A673 (cell line): ENCODE measurements around the gene WSCD2.

Experiments
- EZH2 ChIP-seq: fragments of 200-600 bp; sonication (generic); IDR thresholded peaks from 2 replicates; pipeline ENCODE4 v1.6.1; 2017; ENCODE audit warnings: borderline replicate concordance, low read depth, mild to moderate bottlenecking, mixed read lengths, antibody characterized with exemption, low read length; ENCODE audit not compliant: poor library complexity, severe bottlenecking
- TF ChIP-seq, protein P1 (sequence below): fragments of 300-800, 200-600 bp; sonication (generic); conservative IDR thresholded peaks from 2 replicates; pipeline ENCODE4 v1.5.1; 2017; ENCODE audit warnings: low read depth, mild to moderate bottlenecking, antibody characterized with exemption, low read length, moderate library complexity, mixed read lengths

DNA sequence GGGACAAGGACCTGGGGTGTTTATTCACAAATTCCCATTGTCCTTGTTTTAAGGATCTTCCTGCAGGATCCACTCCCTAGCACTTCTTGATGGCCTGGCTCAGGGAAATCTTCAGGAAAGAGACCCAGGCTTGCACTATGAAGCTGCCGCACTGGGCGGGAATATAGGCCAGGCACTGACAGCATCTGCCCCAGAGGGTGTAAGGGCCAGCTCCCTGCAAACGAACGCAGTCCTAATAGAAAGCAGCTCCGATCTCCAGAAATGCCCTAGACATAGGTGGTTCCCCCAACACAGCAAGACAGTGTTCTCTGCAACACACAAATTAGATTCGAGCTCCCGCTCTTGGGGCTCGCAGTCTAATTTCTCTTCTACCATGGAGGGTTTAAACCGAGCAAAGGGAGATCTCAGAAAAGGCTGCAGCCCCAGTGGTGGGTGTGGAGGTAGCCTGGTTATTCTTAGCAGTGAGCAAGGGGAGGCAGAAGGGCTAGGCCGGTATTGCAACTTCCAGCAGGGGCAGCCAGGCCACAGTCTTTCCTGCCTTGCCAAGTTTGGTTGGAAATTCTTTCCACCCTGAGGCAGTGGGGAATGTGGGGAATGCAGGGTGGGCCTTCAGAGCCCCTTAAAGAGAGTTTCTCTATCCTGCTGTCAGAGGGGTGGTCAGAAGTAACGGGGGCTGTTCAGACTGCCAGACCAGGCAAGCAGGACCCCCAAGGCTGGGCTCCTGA is 16.1 kb upstream of the WSCD2 start:
- TF ChIP-seq EZH2 = no peak
- TF ChIP-seq, protein P1, sequence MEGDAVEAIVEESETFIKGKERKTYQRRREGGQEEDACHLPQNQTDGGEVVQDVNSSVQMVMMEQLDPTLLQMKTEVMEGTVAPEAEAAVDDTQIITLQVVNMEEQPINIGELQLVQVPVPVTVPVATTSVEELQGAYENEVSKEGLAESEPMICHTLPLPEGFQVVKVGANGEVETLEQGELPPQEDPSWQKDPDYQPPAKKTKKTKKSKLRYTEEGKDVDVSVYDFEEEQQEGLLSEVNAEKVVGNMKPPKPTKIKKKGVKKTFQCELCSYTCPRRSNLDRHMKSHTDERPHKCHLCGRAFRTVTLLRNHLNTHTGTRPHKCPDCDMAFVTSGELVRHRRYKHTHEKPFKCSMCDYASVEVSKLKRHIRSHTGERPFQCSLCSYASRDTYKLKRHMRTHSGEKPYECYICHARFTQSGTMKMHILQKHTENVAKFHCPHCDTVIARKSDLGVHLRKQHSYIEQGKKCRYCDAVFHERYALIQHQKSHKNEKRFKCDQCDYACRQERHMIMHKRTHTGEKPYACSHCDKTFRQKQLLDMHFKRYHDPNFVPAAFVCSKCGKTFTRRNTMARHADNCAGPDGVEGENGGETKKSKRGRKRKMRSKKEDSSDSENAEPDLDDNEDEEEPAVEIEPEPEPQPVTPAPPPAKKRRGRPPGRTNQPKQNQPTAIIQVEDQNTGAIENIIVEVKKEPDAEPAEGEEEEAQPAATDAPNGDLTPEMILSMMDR = no peak
